GM19463 (cell line): Measurements from ENCODE around the gene ATF6.

Experiments used
- ATAC-seq: cut with Tn5 transposase; IDR thresholded peaks from one replicate; pipeline ENCODE4 v1.9.1; 2021; ENCODE audit warnings: mild to moderate bottlenecking, moderate library complexity; ENCODE audit not compliant: unreplicated experiment

ATF6 gene

GRCh38 chr1:161885003-161885402 is 118.9 kb downstream of the ATF6 start:
- ATAC-seq: no peak

DNA sequence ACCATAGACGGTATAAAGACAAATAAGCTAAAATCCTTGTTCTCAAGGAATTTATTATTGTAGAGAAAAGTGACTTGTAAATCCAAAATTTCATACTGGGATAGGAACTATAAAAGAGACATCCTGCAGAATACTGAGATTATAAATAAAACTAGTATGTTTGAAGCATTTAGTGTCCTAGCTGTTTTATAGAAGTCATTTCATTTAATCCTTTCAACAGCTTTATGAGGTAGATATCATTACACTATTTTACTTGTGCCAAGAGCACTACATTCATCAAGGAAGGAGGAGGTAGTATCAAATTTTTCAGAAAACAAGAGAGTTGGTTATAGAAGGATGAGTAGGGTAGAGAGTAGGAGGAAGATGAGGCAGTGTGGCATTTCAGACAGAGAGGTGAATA is 119.6 kb downstream of the ATF6 start:
- ATAC-seq: no peak

GRCh38 chr1:161886589-161886988 is 120.5 kb downstream of the ATF6 start:
- ATAC-seq: no peak

DNA sequence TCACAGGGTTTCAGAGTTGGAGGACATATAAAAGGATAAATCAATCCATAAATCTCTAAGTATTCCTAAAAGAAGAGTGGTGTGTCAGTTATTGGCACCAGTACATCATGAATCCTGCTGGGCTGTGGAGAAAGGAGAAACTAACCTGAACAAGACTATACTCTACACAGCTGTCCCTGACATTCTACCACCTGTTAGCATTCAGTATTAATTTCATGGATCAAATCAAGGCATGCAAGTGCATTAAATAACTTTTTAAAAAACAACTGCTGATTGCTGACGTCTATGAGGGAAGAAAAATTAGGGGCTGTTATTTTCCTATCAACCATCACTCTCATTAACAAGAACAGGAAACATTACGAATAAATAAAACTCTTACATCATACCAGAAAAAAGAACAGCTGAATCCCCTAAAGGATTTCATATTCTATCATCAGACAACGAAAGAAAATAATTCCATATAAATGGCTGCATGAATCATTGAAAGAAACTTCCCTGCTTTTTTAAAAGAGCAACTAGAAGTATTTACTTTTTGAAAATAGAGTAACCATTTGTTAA is 121.7 kb downstream of the ATF6 start:
- ATAC-seq: no peak

- ATAC-seq: no peak
These were observed 124.5 kb downstream of the ATF6 start for GRCh38 chr1:161890574-161890973.

- ATAC-seq: no peak
These were observed 133.0 kb downstream of the ATF6 start for GRCh38 chr1:161899091-161899490.

DNA sequence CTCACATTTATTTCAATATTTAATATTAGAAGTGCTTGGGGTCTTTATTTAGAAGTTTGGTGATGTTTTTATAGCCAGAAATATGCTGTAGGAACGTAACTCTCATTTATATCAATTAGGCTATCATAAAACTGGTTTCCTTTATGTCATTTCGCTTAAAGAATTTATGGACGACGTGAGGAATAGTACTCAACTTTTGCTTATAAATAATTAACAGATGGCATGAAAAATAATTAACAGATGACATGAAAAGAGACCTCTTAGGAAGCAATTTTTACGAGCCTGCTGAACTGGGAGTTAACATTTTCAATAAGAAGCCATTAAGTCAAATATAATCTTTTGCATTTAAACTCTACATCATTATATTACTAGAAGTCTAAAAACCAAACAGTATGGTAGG is 134.0 kb downstream of the ATF6 start:
- no peak for ATAC-seq

DNA sequence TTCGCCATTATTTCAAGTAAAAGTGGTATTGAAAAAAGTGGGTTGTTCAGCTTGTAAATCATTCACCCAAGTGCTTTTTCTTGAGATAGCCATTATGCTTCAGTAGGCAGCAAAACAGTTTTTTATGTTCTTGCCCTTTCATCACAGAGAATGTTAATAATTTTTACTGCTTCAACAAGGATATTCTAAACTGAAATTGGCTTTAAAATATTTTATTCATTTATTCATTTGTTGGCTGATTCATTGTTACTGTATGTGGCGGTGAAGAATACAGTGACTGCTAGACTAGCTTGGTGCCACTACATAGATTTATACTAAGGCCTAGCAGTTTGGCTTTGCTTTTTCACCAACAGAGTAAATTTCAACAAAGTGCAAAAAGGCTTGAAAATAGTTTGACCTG is 136.1 kb downstream of the ATF6 start:
- no peak for ATAC-seq

DNA sequence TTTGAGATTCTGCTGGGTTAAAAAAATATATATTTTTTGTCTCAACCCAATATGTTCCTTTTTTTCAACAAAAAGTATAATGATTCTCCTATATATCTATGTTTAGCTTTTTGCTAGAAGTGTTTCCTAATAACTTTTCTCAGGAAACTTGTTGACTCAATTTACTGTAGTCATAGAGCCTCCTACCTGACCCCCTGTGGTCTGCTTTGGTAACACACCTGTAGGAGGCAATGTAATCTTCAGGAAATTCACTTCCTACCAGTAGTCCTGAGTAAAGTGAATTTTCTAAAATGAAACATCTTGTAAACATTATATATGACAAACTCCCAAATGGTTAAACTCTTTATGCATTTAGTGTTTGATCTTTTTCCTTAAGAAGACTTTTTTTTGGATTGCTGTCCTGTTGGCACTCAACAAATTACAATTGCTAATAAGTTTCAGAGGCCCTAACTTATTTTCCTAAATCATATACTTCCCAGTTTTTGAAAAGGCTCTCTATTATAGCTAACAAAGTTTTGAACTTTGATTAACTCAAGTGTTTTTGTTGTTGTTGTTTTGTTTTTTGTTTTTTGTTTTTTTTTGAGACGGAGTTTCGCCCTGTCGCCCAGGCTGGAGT is 139.3 kb downstream of the ATF6 start:
- ATAC-seq: no peak

GRCh38 chr1:161907265-161907664 is 141.1 kb downstream of the ATF6 start:
- ATAC-seq: no peak

DNA sequence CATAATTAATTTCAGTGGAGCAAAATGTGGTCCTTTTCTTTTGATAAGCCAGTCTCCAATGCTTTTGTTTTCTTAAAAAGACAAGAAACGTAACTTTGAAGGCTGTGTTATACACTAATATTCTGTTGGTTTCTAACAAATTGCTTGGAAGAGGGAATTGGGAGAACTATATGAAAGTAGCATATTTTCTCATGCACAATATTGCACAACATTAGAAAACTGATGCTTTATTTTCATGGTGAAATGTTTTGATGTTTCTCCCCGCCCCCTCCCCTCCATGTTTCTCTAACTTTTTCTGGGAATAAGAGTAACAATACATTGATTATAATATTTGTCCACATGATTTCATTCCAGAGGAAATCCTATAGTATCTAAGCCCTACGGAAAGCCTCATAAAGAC is 142.1 kb downstream of the ATF6 start:
- ATAC-seq: no peak

- ATAC-seq: no peak
These were observed 144.5 kb downstream of the ATF6 start for GRCh38 chr1:161910604-161911003.

DNA sequence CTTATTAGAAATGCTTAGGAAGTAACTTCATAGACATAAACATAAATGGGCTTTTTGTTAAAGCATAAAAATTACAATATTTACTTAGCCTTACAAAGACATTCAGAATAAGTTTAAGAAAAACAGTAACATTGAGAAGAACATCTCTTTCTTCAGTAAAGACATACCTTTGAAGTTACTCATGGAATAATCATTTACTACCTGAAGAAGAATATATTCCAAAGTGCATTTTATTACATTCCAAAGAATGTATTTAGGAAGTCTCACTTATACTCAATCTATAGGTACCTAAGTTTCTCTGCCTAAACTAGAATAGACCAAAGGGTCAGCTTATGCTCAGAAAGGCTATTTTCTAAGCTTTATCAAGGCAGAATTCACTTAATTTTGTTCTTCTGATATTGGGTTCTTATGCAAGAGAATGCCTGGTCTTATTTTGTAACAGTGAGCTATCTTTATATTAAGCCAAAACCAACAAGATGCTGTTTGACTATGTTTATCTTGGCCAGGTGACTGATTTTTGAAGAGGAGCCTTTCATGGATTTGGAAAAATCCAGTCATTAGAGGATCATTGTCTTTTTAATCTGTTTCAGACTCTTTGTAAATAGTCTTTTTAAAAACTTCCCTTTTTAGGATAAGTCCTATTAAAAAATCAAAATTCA is 147.5 kb downstream of the ATF6 start:
- ATAC-seq: no peak

- no peak for ATAC-seq
These were observed 148.5 kb downstream of the ATF6 start for GRCh38 chr1:161914595-161914994.

- peak; percentile 75 for ATAC-seq
These were observed 149.0 kb downstream of the ATF6 start for GRCh38 chr1:161915051-161915503.

GRCh38 chr1:161915978-161916377 is 149.9 kb downstream of the ATF6 start:
- ATAC-seq: no peak

GRCh38 chr1:161919229-161919628 is 153.1 kb downstream of the ATF6 start:
- ATAC-seq: no peak

GRCh38 chr1:161921491-161921890 is 155.4 kb downstream of the ATF6 start:
- no peak for ATAC-seq

DNA sequence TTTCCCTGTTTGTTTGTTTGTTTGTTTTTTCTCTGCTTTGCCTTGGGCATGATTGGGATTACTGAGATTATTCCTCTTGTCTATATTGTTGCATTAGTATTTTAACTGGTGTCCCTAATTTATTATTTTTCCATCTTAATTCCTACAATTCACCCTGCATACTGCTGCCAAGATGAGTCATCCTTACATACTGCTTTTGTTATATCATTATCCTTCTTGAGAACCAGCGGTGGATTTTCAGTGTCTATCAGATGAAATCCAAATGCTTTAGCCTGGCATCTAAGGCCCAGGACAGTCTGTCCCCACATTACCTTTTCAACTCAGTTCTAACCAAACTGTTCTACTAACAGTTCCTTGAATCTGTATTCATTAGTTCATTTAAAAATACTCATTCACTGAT is 155.9 kb downstream of the ATF6 start:
- no peak for ATAC-seq

DNA sequence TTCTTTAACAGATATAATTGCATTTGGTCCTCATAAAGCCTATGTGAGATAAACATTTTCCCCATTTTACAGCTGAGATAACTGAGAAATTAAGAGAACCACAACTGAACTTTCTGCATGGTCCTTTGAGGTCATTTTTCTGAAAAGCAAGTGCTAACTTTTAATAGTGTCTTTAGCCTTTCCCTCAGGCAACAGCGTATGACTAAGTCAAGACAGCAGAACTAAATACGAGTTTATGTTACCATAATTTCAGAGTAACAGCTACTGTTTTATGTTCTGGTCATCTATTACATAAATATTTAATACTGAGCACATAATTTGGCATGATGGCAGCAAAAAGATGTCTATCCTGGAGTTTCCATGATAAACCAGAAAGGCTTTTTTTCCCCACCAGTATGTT is 161.9 kb downstream of the ATF6 start:
- no peak for ATAC-seq

GRCh38 chr1:161929137-161929536 is 163.0 kb downstream of the ATF6 start:
- ATAC-seq: no peak

GRCh38 chr1:161930064-161930463 is 163.9 kb downstream of the ATF6 start:
- no peak for ATAC-seq

DNA sequence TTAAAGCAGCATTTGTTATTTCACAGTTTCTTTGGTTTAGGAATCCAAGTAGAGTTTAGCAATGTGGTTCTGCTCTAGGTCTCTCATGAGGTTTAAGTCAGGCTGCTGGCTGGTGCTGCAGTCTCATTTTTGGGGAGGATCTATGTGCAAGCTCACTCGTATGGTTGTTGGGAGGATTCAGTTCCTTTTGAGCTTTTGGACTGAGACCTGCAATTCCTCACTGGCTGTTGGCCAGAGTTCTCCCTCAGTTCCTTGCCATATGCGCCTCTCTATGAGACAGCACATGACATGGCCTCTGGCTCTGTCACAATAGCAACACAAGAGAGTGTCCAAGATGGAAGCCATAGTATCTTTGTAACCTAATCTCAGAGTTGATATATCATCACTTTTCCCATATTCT is 166.5 kb downstream of the ATF6 start:
- no peak for ATAC-seq
